K562 (cell line): ENCODE measurements around the gene KMT5B. TPM values are rescaled to one million over a fixed set of nuclear protein-coding genes. Genes with fewer than 3 reads are reported as not detected.

Experiments used
- ATF6 ChIP-seq: sonication (generic); formaldehyde crosslinking; IDR thresholded peaks from 2 replicates; pipeline ENCODE4 v1.4.0; 2020; ENCODE audit warnings: mild to moderate bottlenecking, missing genetic modification reagents
- HDGF ChIP-seq: fragments of 450-650 bp; IDR thresholded peaks from 2 replicates; pipeline ENCODE4 v1.6.1; 2016
- MGA ChIP-seq: fragments of 450-650 bp; IDR thresholded peaks from 2 replicates; pipeline ENCODE4 v1.6.1; 2016; ENCODE audit warnings: mild to moderate bottlenecking, moderate library complexity
- RAD21 ChIP-seq, 2 experiments: fragments of 250-450 bp in 1 of 2; fragments of 450-650 bp in 1 of 2; sonication (Bioruptor Pico) in 1 of 2; formaldehyde crosslinking in 1 of 2; IDR thresholded peaks in 1 of 2; conservative IDR thresholded peaks in 1 of 2; 2 replicates each; pipeline versions ENCODE4 v1.4.0 to v1.8.0; 2020 to 2022; ENCODE audit warnings: mild to moderate bottlenecking in 2 of 2, moderate library complexity in 1 of 2
- RBBP5 ChIP-seq: fragments of 200-600 bp; sonication (generic); IDR thresholded peaks from 2 replicates; pipeline ENCODE4 v1.6.1; 2012; ENCODE audit warnings: borderline replicate concordance, mild to moderate bottlenecking, low read length, control low read depth, inconsistent platforms; ENCODE audit not compliant: insufficient read depth, poor library complexity, severe bottlenecking
- ZNF609 ChIP-seq: sonication (generic); formaldehyde crosslinking; IDR thresholded peaks from 2 replicates; pipeline ENCODE4 v1.8.1; 2023; ENCODE audit warnings: missing genetic modification reagents, mild to moderate bottlenecking, borderline replicate concordance
- polyA plus RNA-seq, 8 experiments: library from polyadenylated mRNA; depleted of rRNA in 4 of 8; stranded (reverse) in 5 of 8; unstranded in 3 of 8; fragments of >200 nt; fragmentation: Nextera tagmentation in 2 of 8; fragmentation: Illumina TruSeq in 1 of 8; extraction: Ambion mirVana in 2 of 8; extraction: Trizol in 1 of 8; gene quantifications; 2 replicates each; pipeline versions ENCODE4 v1.2.1 to v1.2.3, GENCODE V29; 2011 to 2014; ENCODE audit warnings: inconsistent platforms in 1 of 8, missing spikeins in 1 of 8
- total RNA-seq, 7 experiments: library from RNA; depleted of rRNA in 6 of 7; stranded (reverse); fragments of >200 nt in 6 of 7; fragmentation: Illumina TruSeq in 2 of 7; extraction: Trizol in 2 of 7; gene quantifications; 2 replicates each; pipeline versions ENCODE4 v1.2.1 to v1.2.3, GENCODE V29; 2011 to 2021; ENCODE audit warnings: low replicate concordance in 1 of 7

KMT5B gene
- total and polyA plus RNA-seq, 9 of the 15 experiments (the other 6 are each of a cell fraction or from before 2014, with no cell fraction given) = 7.3 to 27.3 (median 20.9) TPM

- no peak for TF ChIP-seq ZNF609 (CRISPR knock-in tag)
- TF ChIP-seq HDGF = no peak
- no peak for TF ChIP-seq RAD21 (CRISPR knock-in tag; conservative IDR thresholded peaks at IDR 0.05 in 1 of 2, IDR thresholded peaks at IDR 0.05 in 1 of 2)
- TF ChIP-seq ATF6 (CRISPR knock-in tag) = 0 out of 2 replicates have a peak, but pooled peaks have one; percentile 81
- peak; percentile 68 for TF ChIP-seq RBBP5
- no peak for TF ChIP-seq MGA
Measured at GRCh38 chr11:68121067-68121899, 91.8 kb downstream of the KMT5B start, which contains the start of gene CHKA (continued).
